Sigmoid colon (tissue), 3 donors: ENCODE results near the gene CADM2.
"Not testable (repeated sequence)": the region's sequence is repeated elsewhere in the genome, so short reads cannot be mapped to it uniquely, and the experiment has no call there.

ENCODE experiments used
- POLR2A ChIP-seq, 2 donors: fragments of 450-650 bp; IDR thresholded peaks; one replicate each; pipeline ENCODE4 v1.6.1; 2016; ENCODE audit warnings: antibody characterized with exemption in 2 of 2, mild to moderate bottlenecking in 2 of 2, moderate library complexity in 2 of 2
- TF ChIP-seq, protein P1 (sequence below), 4 experiments: fragments of 450-650 bp in 3 of 4; fragments of 200-600 bp in 1 of 4; IDR thresholded peaks; one replicate each; pipeline ENCODE4 v1.5.1; 2016 to 2019; ENCODE audit warnings: antibody characterized with exemption in 4 of 4, mild to moderate bottlenecking in 3 of 4, moderate library complexity in 2 of 4

DNA sequence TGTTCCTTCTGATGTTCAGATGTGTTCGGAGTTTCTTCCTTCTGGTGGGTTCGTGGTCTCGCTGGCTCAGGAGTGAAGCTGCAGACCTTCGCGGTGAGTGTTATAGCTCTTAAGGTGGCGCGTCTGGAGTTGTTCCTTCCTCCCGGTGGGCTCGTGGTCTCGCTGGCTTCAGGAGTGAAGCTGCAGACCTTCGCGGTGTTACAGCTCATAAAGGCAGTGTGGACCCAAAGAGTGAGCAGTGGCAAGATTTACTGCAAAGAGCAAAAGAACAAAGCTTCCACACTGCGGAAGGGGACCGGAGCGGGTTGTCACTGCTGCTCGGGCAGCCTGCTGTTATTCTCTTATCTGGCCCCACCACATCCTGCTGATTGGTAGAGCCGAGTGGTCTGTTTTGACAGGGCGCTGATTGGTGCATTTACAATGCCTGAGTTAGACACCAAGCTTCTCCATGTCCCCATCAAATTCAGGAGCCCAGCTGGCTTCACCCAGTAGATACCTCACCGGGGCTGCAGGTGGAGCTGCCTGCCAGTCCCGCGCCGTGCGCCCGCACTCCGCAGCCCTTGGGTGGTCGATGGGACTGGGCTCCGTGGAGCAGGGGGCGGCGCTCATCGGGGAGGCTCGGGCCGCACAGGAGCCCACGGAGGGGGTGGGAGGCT, 545.5 kb downstream of the CADM2 start:
- TF ChIP-seq POLR2A (IDR thresholded peaks at IDR 0.05) = not testable (repeated sequence)
- TF ChIP-seq, protein P1, sequence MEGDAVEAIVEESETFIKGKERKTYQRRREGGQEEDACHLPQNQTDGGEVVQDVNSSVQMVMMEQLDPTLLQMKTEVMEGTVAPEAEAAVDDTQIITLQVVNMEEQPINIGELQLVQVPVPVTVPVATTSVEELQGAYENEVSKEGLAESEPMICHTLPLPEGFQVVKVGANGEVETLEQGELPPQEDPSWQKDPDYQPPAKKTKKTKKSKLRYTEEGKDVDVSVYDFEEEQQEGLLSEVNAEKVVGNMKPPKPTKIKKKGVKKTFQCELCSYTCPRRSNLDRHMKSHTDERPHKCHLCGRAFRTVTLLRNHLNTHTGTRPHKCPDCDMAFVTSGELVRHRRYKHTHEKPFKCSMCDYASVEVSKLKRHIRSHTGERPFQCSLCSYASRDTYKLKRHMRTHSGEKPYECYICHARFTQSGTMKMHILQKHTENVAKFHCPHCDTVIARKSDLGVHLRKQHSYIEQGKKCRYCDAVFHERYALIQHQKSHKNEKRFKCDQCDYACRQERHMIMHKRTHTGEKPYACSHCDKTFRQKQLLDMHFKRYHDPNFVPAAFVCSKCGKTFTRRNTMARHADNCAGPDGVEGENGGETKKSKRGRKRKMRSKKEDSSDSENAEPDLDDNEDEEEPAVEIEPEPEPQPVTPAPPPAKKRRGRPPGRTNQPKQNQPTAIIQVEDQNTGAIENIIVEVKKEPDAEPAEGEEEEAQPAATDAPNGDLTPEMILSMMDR (IDR thresholded peaks at IDR 0.05) = not testable (repeated sequence)
